GM23338 (cell line): ENCODE data around the gene ATG9A. TPM values are rescaled to one million over a fixed set of nuclear protein-coding genes. Genes with fewer than 3 reads are reported as not detected.

ENCODE experiments used
- ATAC-seq: fragments of 200-7000 bp; cut with Tn5 transposase; 3 replicates; pipeline ENCODE4 v1.9.1; 2020
- DNase-seq: peaks from one replicate; pipeline ENCODE4 v3.0.0-alpha.2; 2015; ENCODE audit warnings: low spot score
- H2AFZ ChIP-seq: fragments of 200-600 bp; sonication (generic); 2 replicates; pipeline ENCODE4 v1.8.0; 2016; ENCODE audit warnings: antibody characterized with exemption, mild to moderate bottlenecking, moderate library complexity
- H3F3A ChIP-seq: fragments of 200-600 bp; sonication (generic); replicated peaks from 2 replicates; pipeline ENCODE4 v1.8.0; 2017; ENCODE audit warnings: antibody characterized with exemption, mixed run types, low read depth
- H3K27ac ChIP-seq: fragments of 200-600 bp; sonication (generic); 2 replicates; pipeline ENCODE4 v1.6.1; 2016; ENCODE audit warnings: low read depth
- H3K27me3 ChIP-seq: fragments of 200-600 bp; sonication (generic); 2 replicates; pipeline ENCODE4 v1.8.0; 2016; ENCODE audit warnings: mild to moderate bottlenecking, mixed run types, moderate library complexity; ENCODE audit not compliant: insufficient read depth
- H3K36me3 ChIP-seq: fragments of 200-600 bp; sonication (generic); 2 replicates; pipeline ENCODE4 v1.8.0; 2016; ENCODE audit warnings: mild to moderate bottlenecking; ENCODE audit not compliant: insufficient read depth
- H3K4me1 ChIP-seq: fragments of 200-600 bp; sonication (generic); 2 replicates; pipeline ENCODE4 v1.8.0; 2016; ENCODE audit warnings: mild to moderate bottlenecking, moderate library complexity; ENCODE audit not compliant: insufficient read depth
- H3K4me2 ChIP-seq: fragments of 200-600 bp; sonication (generic); 2 replicates; pipeline ENCODE4 v1.7.1; 2017; ENCODE audit warnings: mixed run types
- H3K4me3 ChIP-seq: fragments of 200-600 bp; sonication (generic); 2 replicates; pipeline ENCODE4 v1.6.1; 2016; ENCODE audit warnings: mixed run types
- H3K79me2 ChIP-seq: fragments of 200-600 bp; sonication (generic); replicated peaks from 2 replicates; pipeline ENCODE4 v1.8.0; 2017; ENCODE audit warnings: mild to moderate bottlenecking; ENCODE audit not compliant: insufficient read depth
- H3K9me2 ChIP-seq: fragments of 200-600 bp; sonication (generic); 2 replicates; pipeline ENCODE4 v1.8.0; 2017; ENCODE audit not compliant: insufficient read depth
- H4K20me1 ChIP-seq: fragments of 200-600 bp; sonication (generic); replicated peaks from 2 replicates; pipeline ENCODE4 v1.8.0; 2017; ENCODE audit warnings: mild to moderate bottlenecking; ENCODE audit not compliant: insufficient read depth
- H3K27ac Mint-ChIP-seq: 2 replicates; pipeline ENCODE4 v1.8.0; 2020; ENCODE audit warnings: inconsistent platforms, mild to moderate bottlenecking, moderate library complexity, mixed read lengths
- H3K27me3 Mint-ChIP-seq: 3 replicates; pipeline ENCODE4 v1.8.0; 2022; ENCODE audit warnings: low read depth, mild to moderate bottlenecking, moderate library complexity, mixed read lengths, inconsistent platforms; ENCODE audit not compliant: insufficient read depth, poor library complexity
- H3K36me3 Mint-ChIP-seq: 3 replicates; pipeline ENCODE4 v1.8.0; 2021; ENCODE audit warnings: low read depth, mild to moderate bottlenecking, inconsistent platforms, moderate library complexity, mixed read lengths
- H3K4me1 Mint-ChIP-seq: 3 replicates; pipeline ENCODE4 v1.8.0; 2020; ENCODE audit warnings: mild to moderate bottlenecking, inconsistent platforms, mixed read lengths
- H3K4me3 Mint-ChIP-seq: 3 replicates; pipeline ENCODE4 v1.8.0; 2021; ENCODE audit warnings: moderate library complexity, mild to moderate bottlenecking, inconsistent platforms, mixed read lengths
- H3K9me3 Mint-ChIP-seq: 3 replicates; pipeline ENCODE4 v1.8.0; 2020; ENCODE audit warnings: moderate library complexity, mild to moderate bottlenecking, inconsistent platforms, mixed read lengths
- NANOG ChIP-seq: IDR thresholded peaks from 2 replicates; pipeline ENCODE4 v1.6.1; 2016; ENCODE audit warnings: antibody characterized with exemption, borderline replicate concordance
- POLR2AphosphoS5 ChIP-seq: IDR thresholded peaks from 2 replicates; pipeline ENCODE4 v1.6.1; 2016; ENCODE audit warnings: antibody characterized with exemption, low read depth
- ZNF114 ChIP-seq: fragments of 250-450 bp; sonication (Bioruptor Pico); IDR thresholded peaks from 2 replicates; pipeline ENCODE4 v1.5.0; 2020; ENCODE audit warnings: mild to moderate bottlenecking, moderate library complexity
- ZNF331 ChIP-seq: fragments of 250-450 bp; sonication (Bioruptor Pico); IDR thresholded peaks from 2 replicates; pipeline ENCODE4 v1.5.0; 2020; ENCODE audit warnings: low read depth, mild to moderate bottlenecking, moderate library complexity
- polyA plus RNA-seq: library from polyadenylated mRNA; unstranded; fragments of >200 nt; fragmentation: Nextera tagmentation; extraction: Ambion mirVana; gene quantifications from 2 replicates; pipeline ENCODE4 v1.2.1, GENCODE V29; 2016
- total RNA-seq: library from RNA; depleted of rRNA; stranded (reverse); fragments of >200 nt; shearing (Covaris generic); gene quantifications from 2 replicates; pipeline ENCODE4 v1.2.3, GENCODE V29; 2014
- TF ChIP-seq, protein P1 (sequence below), 2 experiments: fragments of 200-600 bp in 1 of 2; sonication (generic) in 1 of 2; conservative IDR thresholded peaks; 2 replicates each; pipeline versions ENCODE4 v1.5.1 to v1.6.1; 2016 to 2017; ENCODE audit warnings: antibody characterized with exemption in 2 of 2, low read depth in 2 of 2, mild to moderate bottlenecking in 2 of 2, moderate library complexity in 1 of 2
- TF ChIP-seq, protein P2 (sequence below): fragments of 250-450 bp; sonication (Bioruptor Pico); IDR thresholded peaks from 2 replicates; pipeline ENCODE4 v1.5.0; 2020; ENCODE audit warnings: mild to moderate bottlenecking, moderate library complexity
- TF ChIP-seq, protein P3 (sequence below): IDR thresholded peaks from 2 replicates; pipeline ENCODE4 v1.6.1; 2016; ENCODE audit warnings: antibody characterized with exemption

The ATG9A gene
- total and polyA plus RNA-seq, 2 experiments from 2014 or later = 20.7 to 54.2 TPM

DNA sequence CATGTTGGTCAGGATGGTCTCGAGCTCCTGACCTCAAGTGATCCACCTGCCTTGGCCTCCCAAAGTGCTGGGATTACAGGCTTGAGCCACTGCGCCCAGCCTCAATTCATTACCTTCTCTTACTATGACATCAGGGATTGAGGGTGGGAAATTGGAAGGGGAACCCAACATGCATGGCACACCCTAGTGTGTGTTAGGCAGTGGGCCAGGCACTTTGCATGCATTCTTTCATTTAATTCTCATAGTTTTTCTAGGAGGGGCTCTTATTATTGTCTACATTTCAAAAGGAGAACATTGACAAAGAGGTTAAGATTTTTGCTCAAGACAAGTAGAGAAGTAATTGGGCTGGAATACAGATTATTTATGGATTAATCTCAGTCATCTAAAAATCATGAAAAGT is 38.9 kb upstream of the ATG9A start:
- H3K36me3 Mint-ChIP-seq = no peaks in the 10 kb centered on the region
- ATAC-seq (no peak), DNase-seq (no peak)
- H3K9me3 Mint-ChIP-seq = no peaks in the 10 kb centered on the region
- H3K27me3 ChIP-seq = no peaks in the 10 kb centered on the region
- no peaks in the 10 kb centered on the region for H3K36me3 ChIP-seq
- H3F3A ChIP-seq = no peaks in the 10 kb centered on the region
- no peak overlapping the region for H3K4me3 ChIP-seq
- H3K4me3 Mint-ChIP-seq = no peak overlapping the region
- no peak for TF ChIP-seq ZNF114 (CRISPR knock-in tag)
- TF ChIP-seq, protein P1, sequence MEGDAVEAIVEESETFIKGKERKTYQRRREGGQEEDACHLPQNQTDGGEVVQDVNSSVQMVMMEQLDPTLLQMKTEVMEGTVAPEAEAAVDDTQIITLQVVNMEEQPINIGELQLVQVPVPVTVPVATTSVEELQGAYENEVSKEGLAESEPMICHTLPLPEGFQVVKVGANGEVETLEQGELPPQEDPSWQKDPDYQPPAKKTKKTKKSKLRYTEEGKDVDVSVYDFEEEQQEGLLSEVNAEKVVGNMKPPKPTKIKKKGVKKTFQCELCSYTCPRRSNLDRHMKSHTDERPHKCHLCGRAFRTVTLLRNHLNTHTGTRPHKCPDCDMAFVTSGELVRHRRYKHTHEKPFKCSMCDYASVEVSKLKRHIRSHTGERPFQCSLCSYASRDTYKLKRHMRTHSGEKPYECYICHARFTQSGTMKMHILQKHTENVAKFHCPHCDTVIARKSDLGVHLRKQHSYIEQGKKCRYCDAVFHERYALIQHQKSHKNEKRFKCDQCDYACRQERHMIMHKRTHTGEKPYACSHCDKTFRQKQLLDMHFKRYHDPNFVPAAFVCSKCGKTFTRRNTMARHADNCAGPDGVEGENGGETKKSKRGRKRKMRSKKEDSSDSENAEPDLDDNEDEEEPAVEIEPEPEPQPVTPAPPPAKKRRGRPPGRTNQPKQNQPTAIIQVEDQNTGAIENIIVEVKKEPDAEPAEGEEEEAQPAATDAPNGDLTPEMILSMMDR (conservative IDR thresholded peaks at IDR 0.05; ENCODE audit: low read depth in 2 of 2) = no peak
- H3K9me2 ChIP-seq = no peaks in the 10 kb centered on the region
- no peaks in the 10 kb centered on the region for H3K4me1 Mint-ChIP-seq
- H3K27me3 Mint-ChIP-seq = peaks cover 17% of the 10 kb centered on the region
- no peaks in the 10 kb centered on the region for H3K4me1 ChIP-seq
- H3K4me2 ChIP-seq = no peak overlapping the region
- H2AFZ ChIP-seq = no peak overlapping the region
- H3K27ac Mint-ChIP-seq = no peak overlapping the region
- no peaks in the 10 kb centered on the region for H3K79me2 ChIP-seq
- no peaks in the 10 kb centered on the region for H4K20me1 ChIP-seq
- no peak overlapping the region for H3K27ac ChIP-seq

DNA sequence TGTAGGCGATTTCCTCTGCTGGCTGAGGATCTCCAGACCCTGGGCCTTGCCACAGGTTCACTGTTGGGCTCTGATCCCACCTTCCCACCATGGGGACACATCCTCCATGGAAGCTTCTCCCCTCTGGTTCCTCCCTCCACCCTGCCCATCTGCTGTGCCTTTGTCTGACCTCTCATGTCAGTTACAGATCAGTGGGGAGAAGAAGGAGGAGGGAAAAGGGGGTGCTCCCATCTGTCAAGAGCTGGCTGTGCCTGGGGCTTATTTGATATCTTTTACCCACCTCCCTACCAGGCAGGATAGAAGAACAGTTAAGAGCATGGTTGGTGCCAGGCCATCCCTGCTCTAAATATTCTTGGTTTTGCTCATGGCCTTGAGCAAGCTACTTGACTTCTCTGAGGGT is 37.5 kb upstream of the ATG9A start:
- Histone ChIP-seq H3K4me2 (no peak overlapping the region), H3F3A (no peaks in the 10 kb centered on the region), H4K20me1 (no peaks in the 10 kb centered on the region), H3K4me1 (no peaks in the 10 kb centered on the region), H3K27me3 (no peaks in the 10 kb centered on the region), H3K4me3 (no peak overlapping the region), H2AFZ (no peak overlapping the region), H3K36me3 (no peaks in the 10 kb centered on the region), H3K27ac (no peak overlapping the region), H3K79me2 (no peaks in the 10 kb centered on the region), H3K9me2 (no peaks in the 10 kb centered on the region)
- Mint-ChIP-seq H3K4me1 (no peaks in the 10 kb centered on the region), H3K27me3 (peaks cover 19% of the 10 kb centered on the region), H3K4me3 (no peak overlapping the region), H3K27ac (no peak overlapping the region), H3K9me3 (no peaks in the 10 kb centered on the region), H3K36me3 (no peaks in the 10 kb centered on the region)
- DNase-seq = no peak
- ATAC-seq = no peak
- TF ChIP-seq, protein P2, sequence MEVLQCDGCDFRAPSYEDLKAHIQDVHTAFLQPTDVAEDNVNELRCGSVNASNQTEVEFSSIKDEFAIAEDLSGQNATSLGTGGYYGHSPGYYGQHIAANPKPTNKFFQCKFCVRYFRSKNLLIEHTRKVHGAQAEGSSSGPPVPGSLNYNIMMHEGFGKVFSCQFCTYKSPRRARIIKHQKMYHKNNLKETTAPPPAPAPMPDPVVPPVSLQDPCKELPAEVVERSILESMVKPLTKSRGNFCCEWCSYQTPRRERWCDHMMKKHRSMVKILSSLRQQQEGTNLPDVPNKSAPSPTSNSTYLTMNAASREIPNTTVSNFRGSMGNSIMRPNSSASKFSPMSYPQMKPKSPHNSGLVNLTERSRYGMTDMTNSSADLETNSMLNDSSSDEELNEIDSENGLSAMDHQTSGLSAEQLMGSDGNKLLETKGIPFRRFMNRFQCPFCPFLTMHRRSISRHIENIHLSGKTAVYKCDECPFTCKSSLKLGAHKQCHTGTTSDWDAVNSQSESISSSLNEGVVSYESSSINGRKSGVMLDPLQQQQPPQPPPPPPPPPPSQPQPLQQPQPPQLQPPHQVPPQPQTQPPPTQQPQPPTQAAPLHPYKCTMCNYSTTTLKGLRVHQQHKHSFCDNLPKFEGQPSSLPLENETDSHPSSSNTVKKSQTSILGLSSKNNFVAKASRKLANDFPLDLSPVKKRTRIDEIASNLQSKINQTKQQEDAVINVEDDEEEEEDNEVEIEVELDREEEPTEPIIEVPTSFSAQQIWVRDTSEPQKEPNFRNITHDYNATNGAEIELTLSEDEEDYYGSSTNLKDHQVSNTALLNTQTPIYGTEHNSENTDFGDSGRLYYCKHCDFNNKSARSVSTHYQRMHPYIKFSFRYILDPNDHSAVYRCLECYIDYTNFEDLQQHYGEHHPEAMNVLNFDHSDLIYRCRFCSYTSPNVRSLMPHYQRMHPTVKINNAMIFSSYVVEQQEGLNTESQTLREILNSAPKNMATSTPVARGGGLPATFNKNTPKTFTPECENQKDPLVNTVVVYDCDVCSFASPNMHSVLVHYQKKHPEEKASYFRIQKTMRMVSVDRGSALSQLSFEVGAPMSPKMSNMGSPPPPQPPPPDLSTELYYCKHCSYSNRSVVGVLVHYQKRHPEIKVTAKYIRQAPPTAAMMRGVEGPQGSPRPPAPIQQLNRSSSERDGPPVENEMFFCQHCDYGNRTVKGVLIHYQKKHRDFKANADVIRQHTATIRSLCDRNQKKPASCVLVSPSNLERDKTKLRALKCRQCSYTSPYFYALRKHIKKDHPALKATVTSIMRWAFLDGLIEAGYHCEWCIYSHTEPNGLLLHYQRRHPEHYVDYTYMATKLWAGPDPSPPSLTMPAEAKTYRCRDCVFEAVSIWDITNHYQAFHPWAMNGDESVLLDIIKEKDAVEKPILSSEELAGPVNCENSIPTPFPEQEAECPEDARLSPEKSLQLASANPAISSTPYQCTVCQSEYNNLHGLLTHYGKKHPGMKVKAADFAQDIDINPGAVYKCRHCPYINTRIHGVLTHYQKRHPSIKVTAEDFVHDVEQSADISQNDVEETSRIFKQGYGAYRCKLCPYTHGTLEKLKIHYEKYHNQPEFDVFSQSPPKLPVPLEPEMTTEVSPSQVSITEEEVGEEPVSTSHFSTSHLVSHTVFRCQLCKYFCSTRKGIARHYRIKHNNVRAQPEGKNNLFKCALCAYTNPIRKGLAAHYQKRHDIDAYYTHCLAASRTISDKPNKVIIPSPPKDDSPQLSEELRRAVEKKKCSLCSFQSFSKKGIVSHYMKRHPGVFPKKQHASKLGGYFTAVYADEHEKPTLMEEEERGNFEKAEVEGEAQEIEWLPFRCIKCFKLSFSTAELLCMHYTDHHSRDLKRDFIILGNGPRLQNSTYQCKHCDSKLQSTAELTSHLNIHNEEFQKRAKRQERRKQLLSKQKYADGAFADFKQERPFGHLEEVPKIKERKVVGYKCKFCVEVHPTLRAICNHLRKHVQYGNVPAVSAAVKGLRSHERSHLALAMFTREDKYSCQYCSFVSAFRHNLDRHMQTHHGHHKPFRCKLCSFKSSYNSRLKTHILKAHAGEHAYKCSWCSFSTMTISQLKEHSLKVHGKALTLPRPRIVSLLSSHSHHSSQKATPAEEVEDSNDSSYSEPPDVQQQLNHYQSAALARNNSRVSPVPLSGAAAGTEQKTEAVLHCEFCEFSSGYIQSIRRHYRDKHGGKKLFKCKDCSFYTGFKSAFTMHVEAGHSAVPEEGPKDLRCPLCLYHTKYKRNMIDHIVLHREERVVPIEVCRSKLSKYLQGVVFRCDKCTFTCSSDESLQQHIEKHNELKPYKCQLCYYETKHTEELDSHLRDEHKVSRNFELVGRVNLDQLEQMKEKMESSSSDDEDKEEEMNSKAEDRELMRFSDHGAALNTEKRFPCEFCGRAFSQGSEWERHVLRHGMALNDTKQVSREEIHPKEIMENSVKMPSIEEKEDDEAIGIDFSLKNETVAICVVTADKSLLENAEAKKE (CRISPR knock-in tag) = no peak
- no peak for TF ChIP-seq ZNF331 (CRISPR knock-in tag)
- TF ChIP-seq POLR2AphosphoS5 = no peak
- TF ChIP-seq, protein P1 (conservative IDR thresholded peaks at IDR 0.05; ENCODE audit: low read depth in 2 of 2) = no peak
- TF ChIP-seq NANOG = no peak
- no peak for TF ChIP-seq ZNF114 (CRISPR knock-in tag)
- TF ChIP-seq, protein P3, sequence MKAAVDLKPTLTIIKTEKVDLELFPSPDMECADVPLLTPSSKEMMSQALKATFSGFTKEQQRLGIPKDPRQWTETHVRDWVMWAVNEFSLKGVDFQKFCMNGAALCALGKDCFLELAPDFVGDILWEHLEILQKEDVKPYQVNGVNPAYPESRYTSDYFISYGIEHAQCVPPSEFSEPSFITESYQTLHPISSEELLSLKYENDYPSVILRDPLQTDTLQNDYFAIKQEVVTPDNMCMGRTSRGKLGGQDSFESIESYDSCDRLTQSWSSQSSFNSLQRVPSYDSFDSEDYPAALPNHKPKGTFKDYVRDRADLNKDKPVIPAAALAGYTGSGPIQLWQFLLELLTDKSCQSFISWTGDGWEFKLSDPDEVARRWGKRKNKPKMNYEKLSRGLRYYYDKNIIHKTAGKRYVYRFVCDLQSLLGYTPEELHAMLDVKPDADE = no peak
